Islet precursor cell (in vitro differentiated cells): ENCODE results near the gene EGF.
A peak's percentile ranks its signal among the peaks of the same experiment; 100 is the strongest.
"Not testable (repeated sequence)": the region's sequence is repeated elsewhere in the genome, so short reads cannot be mapped to it uniquely, and the experiment has no call there.

ENCODE experiments used
- DNase-seq: peaks from one replicate; pipeline ENCODE4 v3.0.0-alpha.2; 2018

Gene EGF

GRCh38 chr4:109915385-109916026 is 2.8 kb downstream of the EGF start:
- no peak for DNase-seq

GRCh38 chr4:109916027-109916409 is 3.3 kb downstream of the EGF start:
- no peak for DNase-seq

GRCh38 chr4:109921384-109921808 is 8.7 kb downstream of the EGF start:
- peak; percentile 84 for DNase-seq

GRCh38 chr4:109925396-109925795 is 12.7 kb downstream of the EGF start:
- DNase-seq = no peak

- DNase-seq = no peak
Measured at GRCh38 chr4:109928327-109929045, 15.8 kb downstream of the EGF start.

GRCh38 chr4:109930464-109930863 is 17.8 kb downstream of the EGF start:
- DNase-seq = no peak

- no peak for DNase-seq
Measured at GRCh38 chr4:109930872-109931271, 18.2 kb downstream of the EGF start.

GRCh38 chr4:109931318-109931717 is 18.6 kb downstream of the EGF start:
- no peak for DNase-seq

GRCh38 chr4:109937352-109937751 is 24.7 kb downstream of the EGF start:
- not testable (repeated sequence) for DNase-seq

- no peak for DNase-seq
Measured at GRCh38 chr4:109939190-109939589, 26.5 kb downstream of the EGF start.

GRCh38 chr4:109942292-109942926 is 29.7 kb downstream of the EGF start:
- DNase-seq = no peak

- DNase-seq = no peak
Measured at GRCh38 chr4:109943745-109944144, 31.1 kb downstream of the EGF start.

- no peak for DNase-seq
Measured at GRCh38 chr4:109944591-109944990, 31.9 kb downstream of the EGF start.

GRCh38 chr4:109945056-109945455 is 32.4 kb downstream of the EGF start:
- no peak for DNase-seq

- no peak for DNase-seq
Measured at GRCh38 chr4:109946120-109946519, 33.4 kb downstream of the EGF start.

GRCh38 chr4:109947457-109947856 is 34.8 kb downstream of the EGF start:
- DNase-seq = no peak

- DNase-seq = no peak
Measured at GRCh38 chr4:109947918-109948317, 35.2 kb downstream of the EGF start.

GRCh38 chr4:109949099-109949718 is 36.5 kb downstream of the EGF start:
- DNase-seq = not testable (repeated sequence)

GRCh38 chr4:109952612-109953011 is 39.9 kb downstream of the EGF start:
- DNase-seq = no peak

GRCh38 chr4:109953556-109953955 is 40.9 kb downstream of the EGF start:
- no peak for DNase-seq

- no peak for DNase-seq
Measured at GRCh38 chr4:109955146-109955545, 42.5 kb downstream of the EGF start.

GRCh38 chr4:109957227-109957626 is 44.5 kb downstream of the EGF start:
- DNase-seq = no peak

GRCh38 chr4:109959195-109959594 is 46.5 kb downstream of the EGF start:
- DNase-seq = no peak

GRCh38 chr4:109962401-109962800 is 49.7 kb downstream of the EGF start:
- DNase-seq = no peak
